H54 (cell line): ENCODE data around the gene SZRD1.

ENCODE experiments used
- DNase-seq: peaks from one replicate; pipeline ENCODE4 v3.0.0; 2011; ENCODE audit warnings: low spot score, mixed read lengths; ENCODE audit not compliant: insufficient read length
- FAIRE-seq: peaks from 3 replicates; lab custom pipeline; 2011; peaks lifted over from hg19 to GRCh38; lab: Jason Lieb, UNC
- POLR2A ChIP-seq: IDR thresholded peaks from 2 replicates; pipeline ENCODE4 v1.6.1; 2011; ENCODE audit warnings: low read depth, mild to moderate bottlenecking, low read length

SZRD1 gene

GRCh38 chr1:16375521-16376340 lies 8.7 kb downstream of the SZRD1 start:
- no peak for DNase-seq
- no peak for TF ChIP-seq POLR2A
- no peak for FAIRE-seq

GRCh38 chr1:16376971-16377370 lies 9.9 kb downstream of the SZRD1 start:
- FAIRE-seq (no peak), DNase-seq (no peak)
- no peak for TF ChIP-seq POLR2A

DNA sequence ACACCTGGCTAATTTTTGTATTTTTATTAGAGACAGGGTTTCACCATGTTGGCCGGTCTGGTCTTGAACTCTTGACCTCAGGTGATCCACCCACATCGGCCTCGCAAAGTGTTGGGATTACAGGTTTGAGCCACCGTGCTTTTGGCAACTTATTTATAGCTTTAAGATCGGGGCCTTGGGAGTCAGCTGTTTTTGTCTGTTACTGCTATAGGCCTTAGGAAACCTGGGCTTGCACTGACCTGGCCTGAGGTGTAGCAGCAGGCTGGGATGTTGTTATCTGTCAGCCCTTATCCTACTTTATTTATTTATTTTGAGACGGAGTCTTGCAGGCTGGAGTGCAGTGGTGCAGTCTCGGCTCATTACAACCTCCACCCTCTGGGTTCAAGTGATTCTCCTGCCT lies 11.4 kb downstream of the SZRD1 start:
- no peak for TF ChIP-seq POLR2A
- FAIRE-seq, result no peak
- DNase-seq, result no peak

GRCh38 chr1:16380868-16381267 lies 13.8 kb downstream of the SZRD1 start:
- FAIRE-seq (no peak), DNase-seq (no peak)
- TF ChIP-seq POLR2A, result no peak

- FAIRE-seq (no peak), DNase-seq (no peak)
- TF ChIP-seq POLR2A, result no peak
Measured at GRCh38 chr1:16383888-16384287, 16.8 kb downstream of the SZRD1 start.

- TF ChIP-seq POLR2A, result no peak
- DNase-seq (no peak), FAIRE-seq (no peak)
Measured at GRCh38 chr1:16385659-16386453, 18.8 kb downstream of the SZRD1 start.

DNA sequence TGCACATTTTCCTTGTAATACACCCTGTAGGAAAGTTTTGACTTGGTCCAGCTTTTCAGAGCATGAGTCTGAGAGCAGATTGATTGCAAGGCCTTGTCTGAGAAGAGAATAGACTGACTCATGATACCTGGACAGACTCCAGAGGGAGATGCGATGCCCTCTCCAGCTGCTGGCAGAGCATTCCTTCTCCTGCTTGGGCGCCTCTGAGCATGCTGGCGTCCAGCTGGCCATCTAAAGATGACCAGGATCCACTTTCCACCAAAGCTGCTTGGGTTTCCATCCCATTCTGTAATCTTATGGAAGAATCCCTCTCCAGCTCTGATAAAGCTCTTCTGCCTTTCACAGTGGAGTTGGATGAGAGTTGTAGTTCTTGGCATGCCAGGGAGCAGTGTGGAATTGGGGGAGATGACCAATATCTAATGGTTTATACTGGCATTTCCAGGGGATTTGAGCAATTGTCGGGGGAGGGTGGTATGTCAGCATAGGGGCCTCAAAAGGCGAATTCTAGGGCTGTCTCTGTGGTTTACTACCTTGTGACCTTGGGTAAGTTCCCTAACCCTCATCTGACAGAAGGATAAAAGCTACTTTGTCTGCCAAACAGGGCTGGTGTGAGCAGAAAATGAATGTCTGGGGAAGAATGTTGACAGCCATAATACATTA lies 19.5 kb downstream of the SZRD1 start:
- no peak for TF ChIP-seq POLR2A
- FAIRE-seq, result peak; percentile 69

GRCh38 chr1:16387201-16388188 lies 20.5 kb downstream of the SZRD1 start:
- TF ChIP-seq POLR2A, result no peak
- DNase-seq, result no peak
- FAIRE-seq, result no peak

More for the DNA sequence above, 19.5 kb downstream of the SZRD1 start:
- peak; percentile 62 for DNase-seq

GRCh38 chr1:16391411-16391810 lies 24.4 kb downstream of the SZRD1 start:
- FAIRE-seq, result no peak
- no peak for TF ChIP-seq POLR2A
- DNase-seq, result no peak

DNA sequence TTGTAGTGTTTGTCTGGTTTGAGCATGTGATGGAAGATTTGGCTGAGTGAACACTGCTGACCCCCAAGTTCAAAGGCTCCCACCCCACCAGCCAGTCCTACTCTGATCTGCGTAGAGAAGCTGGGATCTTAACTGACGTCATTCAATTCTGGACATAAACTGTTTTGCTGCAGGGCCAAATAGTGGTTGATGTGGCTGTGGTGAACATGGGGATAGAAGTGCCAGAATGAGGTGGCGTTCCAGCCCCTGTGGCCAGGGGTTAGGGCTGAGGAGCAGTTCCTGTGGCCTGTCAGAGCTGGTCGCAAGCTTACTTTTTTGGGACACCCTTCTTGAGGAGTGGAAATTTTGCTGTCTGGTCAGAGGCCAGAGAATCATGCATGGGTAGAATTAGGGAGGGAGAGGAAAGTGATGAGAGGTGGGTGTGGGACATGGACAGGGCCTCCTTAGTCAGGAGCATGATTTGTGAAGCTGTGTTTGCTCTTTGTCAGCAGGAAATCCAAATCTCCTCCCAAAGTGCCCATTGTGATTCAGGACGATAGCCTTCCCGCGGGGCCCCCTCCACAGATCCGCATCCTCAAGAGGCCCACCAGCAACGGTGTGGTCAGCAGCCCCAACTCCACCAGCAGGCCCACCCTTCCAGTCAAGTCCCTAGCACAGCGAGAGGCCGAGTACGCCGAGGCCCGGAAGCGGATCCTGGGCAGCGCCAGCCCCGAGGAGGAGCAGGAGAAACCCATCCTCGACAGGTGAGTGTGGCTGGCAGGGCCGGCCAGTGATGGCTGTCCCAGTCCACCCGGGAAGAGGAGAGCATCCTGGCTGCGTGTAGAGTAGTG lies 25.9 kb downstream of the SZRD1 start:
- no peak for FAIRE-seq
- no peak for TF ChIP-seq POLR2A
- no peak for DNase-seq

DNA sequence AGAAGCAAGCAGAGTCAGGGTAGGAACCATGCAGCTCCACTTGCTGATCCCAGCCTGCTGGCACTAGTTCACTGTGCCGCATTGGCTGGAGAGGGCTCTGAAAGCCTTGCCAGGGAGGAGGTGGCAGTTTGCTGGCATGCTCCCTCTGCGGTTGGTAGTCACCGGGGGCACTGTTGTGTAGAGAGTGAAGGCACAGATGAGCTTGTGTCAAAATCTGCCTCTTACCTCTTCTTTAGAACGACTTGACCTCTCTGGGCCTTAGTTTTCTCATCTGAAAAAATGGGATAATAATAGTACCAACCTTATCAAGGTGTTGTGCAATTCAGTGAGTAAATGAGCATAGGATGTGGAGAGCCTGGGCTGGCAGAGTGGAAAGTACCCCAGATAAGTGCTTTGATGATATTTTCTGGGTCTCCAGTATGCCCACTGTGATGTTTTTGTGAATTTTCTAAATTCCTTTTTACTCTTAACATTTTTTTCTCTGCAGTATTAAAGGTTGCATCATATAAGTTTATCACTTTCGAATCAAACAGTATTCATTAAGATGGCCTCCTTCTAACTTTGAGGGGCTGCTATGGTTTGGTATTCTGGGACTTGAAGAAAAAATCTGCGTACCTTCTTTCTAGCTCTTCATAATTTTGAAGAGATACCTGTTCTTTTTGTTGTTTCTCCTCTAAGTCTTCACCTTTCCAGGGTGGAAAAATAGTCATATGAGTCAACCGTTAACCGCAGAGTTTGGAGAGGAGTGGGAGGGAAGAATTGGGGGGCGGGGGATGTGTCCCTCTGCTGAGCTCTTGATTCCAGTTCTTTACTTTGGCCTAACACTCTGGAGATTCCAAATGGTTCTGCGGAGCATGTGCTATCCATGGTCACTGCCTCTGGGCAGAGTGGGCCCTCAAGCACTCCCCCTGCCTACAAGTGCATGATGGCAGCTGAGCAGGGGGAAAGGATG lies 26.8 kb downstream of the SZRD1 start:
- FAIRE-seq, result no peak
- TF ChIP-seq POLR2A, result no peak
- DNase-seq, result no peak
